Omental fat pad (tissue), 4 donors: Measurements from ENCODE around the gene POLK. TPM values are rescaled to one million over a fixed set of nuclear protein-coding genes. Genes with fewer than 3 reads are reported as not detected.

Experiments
- ATAC-seq: fragments of 150-250 bp; one replicate; pipeline ENCODE4 v1.9.1; 2016; ENCODE audit warnings: mild to moderate bottlenecking, moderate library complexity; ENCODE audit not compliant: low FRiP score
- DNase-seq: peaks from one replicate; pipeline ENCODE4 v3.0.0-alpha.2; 2019; ENCODE audit warnings: low spot score
- CTCF ChIP-seq, 3 donors: fragments of 450-650 bp; IDR thresholded peaks; one replicate each; pipeline ENCODE4 v1.5.1; 2016 to 2017; ENCODE audit warnings: antibody characterized with exemption in 3 of 3, mild to moderate bottlenecking in 3 of 3, moderate library complexity in 2 of 3
- total RNA-seq, 4 donors: library from RNA; depleted of rRNA; stranded (reverse); fragments of >200 nt; gene quantifications; one replicate each; pipeline ENCODE4 v1.1.0, GENCODE V29; 2016

Gene POLK
- total RNA-seq, 4 donors from 2014 or later = 32.2 to 51.4 (median 37.0) TPM

- ATAC-seq = no peak
- TF ChIP-seq CTCF (IDR thresholded peaks at IDR 0.05) = no peak
- no peak for DNase-seq
Measured at GRCh38 chr5:75522025-75522424, 10.3 kb downstream of the POLK start.

- no peak for ATAC-seq
- no peak for DNase-seq
- no peak for TF ChIP-seq CTCF (IDR thresholded peaks at IDR 0.05)
Measured at GRCh38 chr5:75522542-75522941, 10.9 kb downstream of the POLK start.

- no peak for DNase-seq
- no peak for TF ChIP-seq CTCF (IDR thresholded peaks at IDR 0.05)
Measured at GRCh38 chr5:75523275-75523674, 11.6 kb downstream of the POLK start.

GRCh38 chr5:75524071-75524470 lies 12.4 kb downstream of the POLK start:
- no peak for ATAC-seq
- DNase-seq = no peak
- TF ChIP-seq CTCF (IDR thresholded peaks at IDR 0.05) = no peak

More at GRCh38 chr5:75523275-75523674, 11.6 kb downstream of the POLK start:
- ATAC-seq = no peak

- DNase-seq (no peak), ATAC-seq (no peak)
- TF ChIP-seq CTCF (IDR thresholded peaks at IDR 0.05) = no peak
Measured at GRCh38 chr5:75524591-75524990, 12.9 kb downstream of the POLK start.

- no peak for TF ChIP-seq CTCF (IDR thresholded peaks at IDR 0.05)
- no peak for DNase-seq
- ATAC-seq = no peak
Measured at GRCh38 chr5:75525344-75525743, 13.7 kb downstream of the POLK start.

- ATAC-seq (no peak), DNase-seq (no peak)
- TF ChIP-seq CTCF (IDR thresholded peaks at IDR 0.05) = no peak
Measured at GRCh38 chr5:75526070-75526469, 14.4 kb downstream of the POLK start.
